ENCODE data around the gene SDK2.

Gene SDK2

GRCh38 chr17:73533127-73533526, 111.1 kb downstream of the SDK2 start:
- no peak for DNase-seq (ENCODE audit: low read depth)

- DNase-seq (ENCODE audit: low read depth) = no peak
These were observed 111.8 kb downstream of the SDK2 start for GRCh38 chr17:73532421-73532901.

- no peak for DNase-seq (ENCODE audit: low read depth)
These were observed 113.1 kb downstream of the SDK2 start for GRCh38 chr17:73531158-73531557.

- no peak for DNase-seq (ENCODE audit: low read depth)
These were observed 115.6 kb downstream of the SDK2 start for GRCh38 chr17:73528679-73529078.

GRCh38 chr17:73526952-73527351, 117.3 kb downstream of the SDK2 start:
- DNase-seq (ENCODE audit: low read depth) = no peak

- DNase-seq (ENCODE audit: low read depth) = no peak
These were observed 119.1 kb downstream of the SDK2 start for GRCh38 chr17:73524941-73525679.

- no peak for DNase-seq (ENCODE audit: low read depth)
These were observed 121.5 kb downstream of the SDK2 start for GRCh38 chr17:73522696-73523095.

GRCh38 chr17:73522107-73522506, 122.1 kb downstream of the SDK2 start:
- DNase-seq (ENCODE audit: low read depth) = no peak

- DNase-seq (ENCODE audit: low read depth) = no peak
These were observed 122.9 kb downstream of the SDK2 start for GRCh38 chr17:73521376-73521775.

GRCh38 chr17:73520369-73520761, 123.9 kb downstream of the SDK2 start:
- no peak for DNase-seq (ENCODE audit: low read depth)

- no peak for DNase-seq (ENCODE audit: low read depth)
These were observed 124.4 kb downstream of the SDK2 start for GRCh38 chr17:73519714-73520368.

- DNase-seq (ENCODE audit: low read depth) = no peak
These were observed 125.2 kb downstream of the SDK2 start for GRCh38 chr17:73519011-73519410.

- DNase-seq (ENCODE audit: low read depth) = no peak
These were observed 127.8 kb downstream of the SDK2 start for GRCh38 chr17:73516431-73516830.

- DNase-seq (ENCODE audit: low read depth) = no peak
These were observed 129.9 kb downstream of the SDK2 start for GRCh38 chr17:73514146-73514863.

GRCh38 chr17:73513426-73513825, 130.8 kb downstream of the SDK2 start:
- no peak for DNase-seq (ENCODE audit: low read depth)

- DNase-seq (ENCODE audit: low read depth) = no peak
These were observed 132.5 kb downstream of the SDK2 start for GRCh38 chr17:73511719-73512115.

- DNase-seq (ENCODE audit: low read depth) = no peak
These were observed 133.1 kb downstream of the SDK2 start for GRCh38 chr17:73510981-73511718.

GRCh38 chr17:73508931-73509605, 135.2 kb downstream of the SDK2 start:
- no peak for DNase-seq (ENCODE audit: low read depth)

GRCh38 chr17:73508057-73508930, 136.0 kb downstream of the SDK2 start:
- no peak for DNase-seq (ENCODE audit: low read depth)

Data from T-helper 22 cell (primary cell).